Activated T-cell treated with anti-CD3 and anti-CD28 coated beads, Interleukin-2, amount 50 U/mL, for 24 hours (primary cell): ENCODE results near the gene ARFIP2.
A peak's percentile ranks its signal among the peaks of the same experiment; 100 is the strongest.
"Not testable (repeated sequence)": the region's sequence is repeated elsewhere in the genome, so short reads cannot be mapped to it uniquely, and the experiment has no call there.

Experiments
- DNase-seq: peaks from one replicate; pipeline ENCODE4 v3.0.0-alpha.2; 2020
- H3K27ac Mint-ChIP-seq: 2 replicates; pipeline ENCODE4 v1.8.0; 2020; ENCODE audit warnings: mild to moderate bottlenecking, mixed read lengths
- H3K27me3 Mint-ChIP-seq: 2 replicates; pipeline ENCODE4 v1.8.0; 2020; ENCODE audit warnings: mixed read lengths
- H3K36me3 Mint-ChIP-seq: 2 replicates; pipeline ENCODE4 v1.8.0; 2020; ENCODE audit warnings: low read depth, mixed read lengths
- H3K4me1 Mint-ChIP-seq: 2 replicates; pipeline ENCODE4 v1.8.0; 2020; ENCODE audit warnings: low read depth, mixed read lengths
- H3K4me3 Mint-ChIP-seq: 2 replicates; pipeline ENCODE4 v1.8.0; 2020; ENCODE audit warnings: mild to moderate bottlenecking, moderate library complexity, mixed read lengths
- H3K9me3 Mint-ChIP-seq: 2 replicates; pipeline ENCODE4 v1.8.0; 2020; ENCODE audit warnings: mixed read lengths

Gene ARFIP2

GRCh38 chr11:6481012-6481923 is at the start of gene ARFIP2, which contains the start of gene TIMM10B:
TSS of gene ARFIP2 (minus strand) at chr11:6481331. CDS start at chr11:6480421, 910 bp downstream.
TSS of gene TIMM10B (plus strand) at chr11:6481501. CDS start at chr11:6481517, 16 bp downstream.
- no peaks in the 10 kb centered on the region for H3K27me3 Mint-ChIP-seq
- DNase-seq, result peak; percentile 96
- peak within 1 kb of the TSS; percentile 99 for H3K27ac Mint-ChIP-seq
- peaks cover 69% of the 10 kb centered on the region for H3K36me3 Mint-ChIP-seq
- peak within 1 kb of the TSS; percentile 95 for H3K4me3 Mint-ChIP-seq
- H3K9me3 Mint-ChIP-seq, result no peaks in the 10 kb centered on the region
- peaks cover 38% of the 10 kb centered on the region for H3K4me1 Mint-ChIP-seq

DNA sequence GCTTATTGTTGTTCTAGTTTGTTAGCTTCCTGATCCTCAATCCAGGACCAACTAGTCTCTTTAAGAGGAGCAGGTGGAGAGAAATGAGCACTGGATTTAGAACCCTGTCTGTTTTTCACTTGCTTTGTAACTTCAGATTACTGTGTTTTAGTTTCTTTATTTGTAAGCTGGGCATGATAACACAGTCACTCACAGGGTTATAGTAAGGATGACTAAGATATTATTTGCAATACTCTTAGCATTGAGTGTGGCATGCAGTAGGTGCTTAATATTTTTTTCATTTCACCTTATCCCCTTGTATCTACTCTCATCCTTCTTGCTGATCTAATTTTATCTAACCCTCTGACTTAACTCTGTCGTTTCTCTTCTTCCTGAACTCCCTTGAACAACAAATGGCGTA is 49.7 kb upstream of the ARFIP2 start:
- no peaks in the 10 kb centered on the region for H3K9me3 Mint-ChIP-seq
- peaks cover 53% of the 10 kb centered on the region for H3K36me3 Mint-ChIP-seq
- DNase-seq, result no peak
- H3K4me3 Mint-ChIP-seq, result no peak overlapping the region
- no peak overlapping the region for H3K27ac Mint-ChIP-seq
- H3K4me1 Mint-ChIP-seq, result peaks cover 17% of the 10 kb centered on the region
- no peaks in the 10 kb centered on the region for H3K27me3 Mint-ChIP-seq

- H3K9me3 Mint-ChIP-seq, result no peaks in the 10 kb centered on the region
- H3K36me3 Mint-ChIP-seq, result peaks cover 58% of the 10 kb centered on the region
- no peak overlapping the region for H3K27ac Mint-ChIP-seq
- peaks cover 33% of the 10 kb centered on the region for H3K4me1 Mint-ChIP-seq
- no peaks in the 10 kb centered on the region for H3K27me3 Mint-ChIP-seq
- H3K4me3 Mint-ChIP-seq, result no peak overlapping the region
- no peak for DNase-seq
Measured at GRCh38 chr11:6529266-6529665, 48.1 kb upstream of the ARFIP2 start.

- Mint-ChIP-seq H3K36me3 (peaks cover 55% of the 10 kb centered on the region), H3K4me3 (peak overlapping the region; percentile 56), H3K9me3 (no peaks in the 10 kb centered on the region), H3K27me3 (no peaks in the 10 kb centered on the region), H3K27ac (peak overlapping the region; percentile 90), H3K4me1 (peaks cover 50% of the 10 kb centered on the region)
- no peak for DNase-seq
Measured at GRCh38 chr11:6526411-6527135, 45.4 kb upstream of the ARFIP2 start.

GRCh38 chr11:6523253-6523652 is 42.1 kb upstream of the ARFIP2 start:
- Mint-ChIP-seq H3K36me3 (peaks cover 74% of the 10 kb centered on the region), H3K27ac (peak overlapping the region; percentile 75), H3K4me3 (no peak overlapping the region), H3K4me1 (peaks cover 50% of the 10 kb centered on the region), H3K9me3 (no peaks in the 10 kb centered on the region), H3K27me3 (no peaks in the 10 kb centered on the region)
- no peak for DNase-seq

- H3K27me3 Mint-ChIP-seq, H3K9me3 Mint-ChIP-seq: not testable (repeated sequence)
- H3K36me3 Mint-ChIP-seq, result peaks cover 75% of the 10 kb centered on the region
Measured at GRCh38 chr11:6521946-6522345, 40.8 kb upstream of the ARFIP2 start.

DNA sequence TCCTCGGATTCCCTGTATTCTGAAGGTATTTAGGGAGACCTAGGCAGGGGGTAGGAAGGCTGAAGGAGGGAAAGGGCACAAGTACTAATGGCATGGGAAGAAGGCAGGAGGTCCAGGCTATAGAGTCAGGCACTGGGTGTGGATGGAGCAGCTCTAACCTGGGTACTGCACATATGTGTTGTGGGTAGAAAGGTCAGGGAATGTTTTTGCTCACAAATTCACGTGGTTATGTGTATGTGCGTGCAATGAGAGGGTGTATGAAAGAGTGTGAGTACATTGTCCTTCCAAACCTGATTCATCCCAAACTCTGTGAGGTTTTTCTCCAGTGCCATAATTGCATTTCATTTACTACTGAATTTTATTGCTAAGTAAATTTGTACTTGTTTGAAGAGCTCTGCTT is 39.1 kb upstream of the ARFIP2 start:
- Mint-ChIP-seq H3K36me3 (peaks cover 86% of the 10 kb centered on the region), H3K4me3 (no peak overlapping the region), H3K27me3 (no peaks in the 10 kb centered on the region), H3K4me1 (peaks cover 27% of the 10 kb centered on the region), H3K9me3 (no peaks in the 10 kb centered on the region), H3K27ac (no peak overlapping the region)
- no peak for DNase-seq

More at GRCh38 chr11:6521946-6522345, 40.8 kb upstream of the ARFIP2 start:
- H3K4me1 Mint-ChIP-seq, result peaks cover 43% of the 10 kb centered on the region
- not testable (repeated sequence) for H3K27ac Mint-ChIP-seq, H3K4me3 Mint-ChIP-seq, DNase-seq

GRCh38 chr11:6516865-6517264 is 35.7 kb upstream of the ARFIP2 start:
- H3K36me3 Mint-ChIP-seq, result peaks cover 92% of the 10 kb centered on the region
- no peaks in the 10 kb centered on the region for H3K4me1 Mint-ChIP-seq
- no peak overlapping the region for H3K27ac Mint-ChIP-seq
- DNase-seq, result no peak
- H3K27me3 Mint-ChIP-seq, result no peaks in the 10 kb centered on the region
- no peaks in the 10 kb centered on the region for H3K9me3 Mint-ChIP-seq
- no peak overlapping the region for H3K4me3 Mint-ChIP-seq

- peaks cover 2% of the 10 kb centered on the region for H3K4me1 Mint-ChIP-seq
- peaks cover 73% of the 10 kb centered on the region for H3K36me3 Mint-ChIP-seq
- H3K27me3 Mint-ChIP-seq, result no peaks in the 10 kb centered on the region
- H3K27ac Mint-ChIP-seq, result no peak overlapping the region
- H3K9me3 Mint-ChIP-seq, result no peaks in the 10 kb centered on the region
- no peak overlapping the region for H3K4me3 Mint-ChIP-seq
- no peak for DNase-seq
Measured at GRCh38 chr11:6505577-6506240, 24.6 kb upstream of the ARFIP2 start.

GRCh38 chr11:6504166-6504565 is 23.0 kb upstream of the ARFIP2 start:
- no peaks in the 10 kb centered on the region for H3K27me3 Mint-ChIP-seq
- peaks cover 72% of the 10 kb centered on the region for H3K36me3 Mint-ChIP-seq
- no peak overlapping the region for H3K27ac Mint-ChIP-seq
- H3K4me3 Mint-ChIP-seq, result no peak overlapping the region
- peaks cover 2% of the 10 kb centered on the region for H3K4me1 Mint-ChIP-seq
- no peak for DNase-seq
- H3K9me3 Mint-ChIP-seq, result no peaks in the 10 kb centered on the region

GRCh38 chr11:6502382-6502781 is 21.3 kb upstream of the ARFIP2 start:
- Mint-ChIP-seq H3K36me3 (peaks cover 80% of the 10 kb centered on the region), H3K27me3 (no peaks in the 10 kb centered on the region), H3K27ac (peak overlapping the region; percentile 0), H3K9me3 (no peaks in the 10 kb centered on the region), H3K4me1 (peaks cover 2% of the 10 kb centered on the region), H3K4me3 (no peak overlapping the region)
- no peak for DNase-seq

- Mint-ChIP-seq H3K27ac (no peak overlapping the region), H3K36me3 (peaks cover 87% of the 10 kb centered on the region), H3K4me3 (no peak overlapping the region), H3K4me1 (peaks cover 2% of the 10 kb centered on the region), H3K27me3 (no peaks in the 10 kb centered on the region), H3K9me3 (no peaks in the 10 kb centered on the region)
- DNase-seq, result no peak
Measured at GRCh38 chr11:6498544-6498943, 17.4 kb upstream of the ARFIP2 start.

DNA sequence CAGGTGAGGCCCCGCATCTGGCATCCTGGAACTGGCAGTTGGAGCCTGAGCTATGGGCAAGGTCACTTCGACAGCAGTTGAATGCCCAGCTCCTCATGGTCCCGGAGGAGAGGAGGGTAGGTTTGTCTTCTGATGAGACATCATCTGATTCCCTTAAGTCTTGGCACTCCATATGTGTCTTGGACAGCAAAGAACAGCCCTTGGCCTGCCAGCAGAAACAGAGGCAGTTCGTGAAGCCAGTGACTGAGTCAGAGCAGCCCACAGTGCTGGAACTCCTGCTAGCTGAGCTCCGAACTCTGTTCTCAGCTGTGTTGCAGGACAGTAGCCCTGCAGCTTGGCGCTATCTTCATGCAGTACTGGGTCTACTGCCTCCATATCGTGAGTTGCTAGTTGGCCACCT is 17.0 kb upstream of the ARFIP2 start:
- DNase-seq, result no peak
- H3K36me3 Mint-ChIP-seq, result peaks cover 87% of the 10 kb centered on the region
- no peaks in the 10 kb centered on the region for H3K27me3 Mint-ChIP-seq
- no peak overlapping the region for H3K4me3 Mint-ChIP-seq
- H3K9me3 Mint-ChIP-seq, result no peaks in the 10 kb centered on the region
- peaks cover 2% of the 10 kb centered on the region for H3K4me1 Mint-ChIP-seq
- no peak overlapping the region for H3K27ac Mint-ChIP-seq

GRCh38 chr11:6497069-6497839 is 16.1 kb upstream of the ARFIP2 start, which contains the start of gene DNHD1:
TSS of gene DNHD1 (plus strand) at chr11:6497280. CDS start at chr11:6498216, 936 bp downstream.
- Mint-ChIP-seq H3K27me3 (no peaks in the 10 kb centered on the region), H3K4me3 (no peak within 1 kb of the TSS), H3K27ac (no peak within 1 kb of the TSS), H3K9me3 (no peaks in the 10 kb centered on the region), H3K4me1 (peaks cover 4% of the 10 kb centered on the region), H3K36me3 (peaks cover 88% of the 10 kb centered on the region)
- no peak for DNase-seq
